Endothelial cell of umbilical vein (primary cell): Measurements from ENCODE around the gene MRPS5. TPM values are rescaled to one million over a fixed set of nuclear protein-coding genes. Genes with fewer than 3 reads are reported as not detected.

Experiments used
- BruUV-seq: library from RNA; stranded (reverse); fragments of 400-500 nt; replicated peaks from 2 replicates; lab custom pipeline; 2021; lab: Mats Ljungman, UMichigan
- CTCF ChIA-PET: fragments of 300-600, 350-600 bp; sonication (Branson Sonifier 250); formaldehyde crosslinking; loops from one replicate; lab custom pipeline; 2021; ENCODE audit warnings: antibody characterized with exemption, inconsistent platforms; lab: Charles Lee
- POLR2A ChIA-PET: fragments of 300-600, 350-600 bp; sonication (Branson Sonifier 250); formaldehyde crosslinking; loops from one replicate; lab custom pipeline; 2021; ENCODE audit warnings: antibody characterized with exemption, inconsistent platforms; lab: Charles Lee
- DNase-seq: peaks from one replicate; pipeline ENCODE4 v3.0.0-alpha.2; 2011; ENCODE audit warnings: low read depth, low spot score
- FAIRE-seq: peaks from 2 replicates; lab custom pipeline; 2011; peaks lifted over from hg19 to GRCh38; lab: Jason Lieb, UNC
- H2AFZ ChIP-seq: 2 replicates; pipeline ENCODE4 v1.6.0; 2012; ENCODE audit warnings: low read depth, low read length, control low read depth, inconsistent platforms
- H3K27ac ChIP-seq: 2 replicates; pipeline ENCODE4 v1.5.1; 2011; ENCODE audit warnings: low read depth, mild to moderate bottlenecking, control low read depth, low read length, moderate library complexity; ENCODE audit not compliant: insufficient read depth
- H3K27me3 ChIP-seq, 2 experiments: 2 replicates each; pipeline versions ENCODE4 v1.6.0 to v1.6.1; 2011; ENCODE audit warnings: low read length in 2 of 2, mixed read lengths in 1 of 2; ENCODE audit not compliant: control insufficient read depth in 2 of 2, insufficient read depth in 2 of 2
- H3K36me3 ChIP-seq, 2 experiments: 2 replicates in 1 of 2; 3 replicates in 1 of 2; pipeline ENCODE4 v1.5.1; 2011; ENCODE audit warnings: low read length in 2 of 2, mild to moderate bottlenecking in 1 of 2, moderate library complexity in 1 of 2; ENCODE audit not compliant: control insufficient read depth in 2 of 2, insufficient read depth in 2 of 2; ENCODE audit errors: extremely low read depth in 1 of 2
- H3K4me1 ChIP-seq: 3 replicates; pipeline ENCODE4 v1.5.1; 2011; ENCODE audit warnings: mild to moderate bottlenecking, low read length; ENCODE audit not compliant: control insufficient read depth, insufficient read depth; ENCODE audit errors: extremely low read depth
- H3K4me2 ChIP-seq: 2 replicates; pipeline ENCODE4 v1.6.1; 2011; ENCODE audit warnings: low read length, control low read depth, mixed read lengths; ENCODE audit not compliant: insufficient read depth
- H3K4me3 ChIP-seq, 3 experiments: fragments of 200-600 bp in 1 of 3; sonication (generic), shearing (Covaris generic) in 1 of 3; replicated peaks in 1 of 3; 2 replicates each; pipeline ENCODE4 v1.5.1; 2011 to 2016; ENCODE audit warnings: control low read depth in 3 of 3, low read length in 3 of 3, mild to moderate bottlenecking in 2 of 3, inconsistent platforms in 1 of 3, low read depth in 1 of 3, moderate library complexity in 1 of 3; ENCODE audit not compliant: insufficient read depth in 1 of 3
- H3K79me2 ChIP-seq: 2 replicates; pipeline ENCODE4 v1.6.0; 2012; ENCODE audit warnings: low read length, inconsistent platforms; ENCODE audit not compliant: control insufficient read depth, insufficient read depth
- H3K9ac ChIP-seq: replicated peaks from 2 replicates; pipeline ENCODE3; 2011; ENCODE audit warnings: low read length, control low read depth; ENCODE audit not compliant: insufficient read depth; ENCODE audit errors: extremely low read depth
- H3K9me1 ChIP-seq: replicated peaks from 3 replicates; pipeline ENCODE4 v1.6.0; 2011; ENCODE audit warnings: mild to moderate bottlenecking, low read length; ENCODE audit not compliant: control insufficient read depth, insufficient read depth; ENCODE audit errors: extremely low read depth
- H3K9me3 ChIP-seq: replicated peaks from 2 replicates; pipeline ENCODE4 v1.5.1; 2012; ENCODE audit warnings: low read length, inconsistent platforms; ENCODE audit not compliant: control insufficient read depth, insufficient read depth
- H4K20me1 ChIP-seq: replicated peaks from 2 replicates; pipeline ENCODE3; 2011; ENCODE audit warnings: mild to moderate bottlenecking, low read length; ENCODE audit not compliant: control insufficient read depth, insufficient read depth; ENCODE audit errors: extremely low read depth
- CTCF ChIP-seq, 2 donors: IDR thresholded peaks; 1 replicate in 1 of 2; 2 replicates in 1 of 2; pipeline ENCODE4 v1.5.1; 2011; ENCODE audit warnings: low read length in 2 of 2, mild to moderate bottlenecking in 2 of 2, moderate library complexity in 2 of 2, control low read depth in 1 of 2, inconsistent platforms in 1 of 2, low read depth in 1 of 2; ENCODE audit not compliant: insufficient read depth in 1 of 2; ENCODE audit errors: extremely low read depth in 1 of 2
- EZH2 ChIP-seq: IDR thresholded peaks from 2 replicates; pipeline ENCODE4 v1.6.1; 2012; ENCODE audit warnings: borderline replicate concordance, low read depth, mild to moderate bottlenecking, moderate library complexity, low read length, inconsistent platforms; ENCODE audit not compliant: severe bottlenecking
- FOS ChIP-seq: IDR thresholded peaks from 2 replicates; pipeline ENCODE4 v1.6.1; 2011; ENCODE audit warnings: mild to moderate bottlenecking, low read length, moderate library complexity, borderline replicate concordance; ENCODE audit not compliant: insufficient read depth
- JUN ChIP-seq: IDR thresholded peaks from 2 replicates; pipeline ENCODE4 v1.6.1; 2011; ENCODE audit warnings: borderline replicate concordance, low read depth; ENCODE audit not compliant: insufficient read length, insufficient read depth
- MYC ChIP-seq: IDR thresholded peaks from one replicate; pipeline ENCODE4 v1.6.1; 2011; ENCODE audit warnings: mild to moderate bottlenecking, low read depth, low read length
- POLR2A ChIP-seq: IDR thresholded peaks from 2 replicates; pipeline ENCODE4 v1.6.1; 2012; ENCODE audit warnings: low read depth, mild to moderate bottlenecking, control low read depth, low read length
- POLR2AphosphoS5 ChIP-seq: IDR thresholded peaks from 2 replicates; pipeline ENCODE4 v1.6.1; 2012; ENCODE audit warnings: low read depth, mild to moderate bottlenecking, control low read depth, low read length, moderate library complexity; ENCODE audit not compliant: insufficient read depth
- dilution Hi-C: fragments of 300-500 bp; cut with MboI; formaldehyde crosslinking; loops from one replicate; pipeline ENCODE4 v1.15.0; 2019; ENCODE audit warnings: low sequenced_read_pairs; ENCODE audit not compliant: extremely low pct_ligation_motif_present
- intact Hi-C: fragments of 100-400 bp; cut with micrococcal nuclease; formaldehyde crosslinking; loops from one replicate; pipeline ENCODE4 v1.10.0; 2022
- polyA plus RNA-seq, 4 experiments: library from polyadenylated mRNA; depleted of rRNA in 3 of 4; stranded (reverse) in 3 of 4; unstranded in 1 of 4; fragments of >200 nt; gene quantifications; 2 replicates each; pipeline versions ENCODE4 v1.2.1 to v1.2.3, GENCODE V29; 2011 to 2012; ENCODE audit warnings: missing spikeins in 1 of 4
- total RNA-seq: library from RNA; stranded (reverse); gene quantifications from 2 replicates; pipeline ENCODE4 v1.2.3, GENCODE V29; 2021
- TF ChIP-seq, protein P1 (sequence below): IDR thresholded peaks from 2 replicates; pipeline ENCODE4 v1.6.1; 2011; ENCODE audit not compliant: insufficient read depth, insufficient read length

The MRPS5 gene
- total and polyA plus RNA-seq, 2 donors (not counting 3 experiments of a cell fraction or from before 2014, with no cell fraction given): 50.5 to 62.8 TPM

DNA sequence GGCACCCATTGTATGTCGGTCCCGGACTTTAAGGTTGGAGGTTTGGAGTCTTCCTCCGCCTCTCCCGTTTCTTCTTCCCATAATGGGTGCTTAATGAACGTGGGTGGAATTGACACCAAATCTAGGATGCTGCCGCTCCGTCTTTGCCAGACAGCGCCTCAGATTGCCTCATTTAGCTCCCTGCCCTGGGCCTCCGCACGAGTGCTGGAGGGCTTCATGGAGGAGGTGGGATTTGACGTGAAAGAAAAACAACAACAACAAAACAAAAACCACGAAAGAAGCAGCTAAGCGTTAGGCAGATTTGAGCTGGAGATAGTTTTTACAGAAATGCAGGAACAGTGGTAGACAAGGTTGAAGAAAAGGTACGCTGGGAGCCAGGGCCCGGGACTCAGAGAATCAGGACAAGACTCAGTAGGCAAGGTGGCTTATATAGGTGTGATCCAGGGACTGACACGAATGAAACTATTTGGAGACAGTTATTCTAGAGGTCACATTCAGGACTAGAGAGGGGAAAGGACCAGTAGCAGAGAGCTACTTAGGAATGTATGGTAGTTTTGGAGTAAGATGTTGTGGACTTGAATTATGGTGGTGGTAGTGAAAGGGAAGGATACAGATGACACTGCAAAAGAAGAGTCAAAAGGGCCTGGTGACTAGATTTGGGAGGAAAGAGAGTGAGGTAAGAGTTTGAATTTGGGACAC lies 44.6 kb upstream of the MRPS5 start:
- no peak for DNase-seq
- Histone ChIP-seq H3K9me1 (no peaks in the 10 kb centered on the region), H3K4me3 (peak overlapping the region; percentile 28 to 86 (median 58)), H3K79me2 (peaks cover 2% of the 10 kb centered on the region), H3K4me1 (peaks cover 8% of the 10 kb centered on the region), H3K9ac (peak overlapping the region; percentile 93), H3K9me3 (no peaks in the 10 kb centered on the region), H3K4me2 (peak overlapping the region; percentile 79), H2AFZ (peak overlapping the region; percentile 92), H3K27me3 (no peaks in the 10 kb centered on the region), H4K20me1 (no peaks in the 10 kb centered on the region), H3K36me3 (no peaks in the 10 kb centered on the region), H3K27ac (no peak overlapping the region)
- no peak for FAIRE-seq
- dilution Hi-C loops: no loop called here
- BruUV-seq: TSS peak; percentile 69
- CTCF ChIA-PET: interaction anchor here (1.6 kb wide), 1 partner anchor 223 kb away, joined by 3 read pairs; no protein-coding TSS in a partner anchor
- no peak for TF ChIP-seq POLR2A
- no peak for TF ChIP-seq POLR2AphosphoS5
- no peak for TF ChIP-seq EZH2
- TF ChIP-seq CTCF (IDR thresholded peaks at IDR 0.05; ENCODE audit: extremely low read depth in 1 of 2, insufficient read depth in 1 of 2, low read depth in 1 of 2, low read length in 2 of 2): no peak
- TF ChIP-seq, protein P1, sequence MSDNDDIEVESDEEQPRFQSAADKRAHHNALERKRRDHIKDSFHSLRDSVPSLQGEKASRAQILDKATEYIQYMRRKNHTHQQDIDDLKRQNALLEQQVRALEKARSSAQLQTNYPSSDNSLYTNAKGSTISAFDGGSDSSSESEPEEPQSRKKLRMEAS: no peak
- no peak for TF ChIP-seq MYC
- no peak for TF ChIP-seq JUN
- no peak for TF ChIP-seq FOS
- POLR2A ChIA-PET: interaction anchor here (2.1 kb wide), 1 partner anchor 45 kb away, joined by 14 read pairs; the partner anchor contains the start of gene MRPS5
- intact Hi-C loops: loop anchor here (5.0 kb wide), 1 partner anchor 89 kb away; no protein-coding TSS in a partner anchor
